ENCODE results near the gene CCDC69. TPM values are rescaled to one million over a fixed set of nuclear protein-coding genes. Genes with fewer than 3 reads are reported as not detected.
A peak's percentile ranks its signal among the peaks of the same experiment; 100 is the strongest.

CCDC69 gene
- total RNA-seq, 2 experiments from 2014 or later = 68.0 to 68.9 TPM

- POLR2A ChIA-PET = interaction anchor here (0.6 to 4.6 kb wide), 20 partner anchors 10 to 522 kb away, joined by 3 to 223 read pairs (median 6); partner anchors contain the start of genes ANXA6, GM2A, RBM22 and TNIP1
These were observed 974 bp downstream of the CCDC69 start for GRCh38 chr5:151222790-151223446.

GRCh38 chr5:151222054-151222789 lies 1.7 kb downstream of the CCDC69 start:
- peak overlapping the region; percentile 94 for H3K27ac Mint-ChIP-seq
- CTCF ChIA-PET = interaction anchor here (3.9 to 5.6 kb wide), 3 partner anchors 9 to 96 kb away, joined by 14 to 33 read pairs (median 22); no protein-coding TSS in a partner anchor
- peak in 2 of 14 experiments; percentile 35 to 51 for DNase-seq
- peaks cover 62% of the 10 kb centered on the region for H3K36me3 Mint-ChIP-seq (ENCODE audit: low read depth)
- POLR2A ChIA-PET = interaction anchor here (0.5 to 4.6 kb wide), 14 partner anchors 9 to 521 kb away, joined by 3 to 223 read pairs (median 8); partner anchors contain the start of genes GM2A and RBM22
- no peaks in the 10 kb centered on the region for H3K9me3 Mint-ChIP-seq
- no peaks in the 10 kb centered on the region for H3K27me3 Mint-ChIP-seq
- peak overlapping the region; percentile 98 for H3K4me3 ChIP-seq (ENCODE audit: low read length)
- H3K36me3 ChIP-seq (ENCODE audit: insufficient read depth, low read length) = peaks cover 37% of the 10 kb centered on the region
- peak overlapping the region; percentile 92 to 94 for H3K27ac ChIP-seq (ENCODE audit: low read depth in 1 of 2, low read length in 2 of 2)
- no peak for TF ChIP-seq CTCF (IDR thresholded peaks at IDR 0.05)
- H3K27me3 ChIP-seq (ENCODE audit: control insufficient read depth in 1 of 2, insufficient read depth in 2 of 2, low read length in 2 of 2) = no peaks in the 10 kb centered on the region
- intact Hi-C loops (cut with DNase I, micrococcal nuclease) = loop anchor here (1.0 to 10.0 kb wide), 2 partner anchors 8 to 553 kb away; partner anchors contain the start of gene G3BP1 (in 1 of the 2)
- no peaks in the 10 kb centered on the region for H3K9me3 ChIP-seq (ENCODE audit: control insufficient read depth in 1 of 2, insufficient read depth in 1 of 2, low read length in 2 of 2)
- H3K4me3 Mint-ChIP-seq = peak overlapping the region; percentile 92
- H3K4me1 Mint-ChIP-seq (ENCODE audit: low read depth) = peaks cover 77% of the 10 kb centered on the region
- peak; percentile 23 for ATAC-seq (ENCODE audit: poor library complexity)
- H3K4me1 ChIP-seq (ENCODE audit: insufficient read depth, low read length) = peaks cover 79% of the 10 kb centered on the region

More at GRCh38 chr5:151222790-151223446, 974 bp downstream of the CCDC69 start:
- no peaks in the 10 kb centered on the region for H3K9me3 Mint-ChIP-seq
- no peaks in the 10 kb centered on the region for H3K9me3 ChIP-seq (ENCODE audit: control insufficient read depth in 1 of 2, insufficient read depth in 1 of 2, low read length in 2 of 2)
- peaks cover 30% of the 10 kb centered on the region for H3K36me3 ChIP-seq (ENCODE audit: insufficient read depth, low read length)
- CTCF ChIA-PET = interaction anchor here (1.1 to 5.6 kb wide), 4 partner anchors 9 to 97 kb away, joined by 3 to 33 read pairs (median 18); no protein-coding TSS in a partner anchor
- intact Hi-C loops (cut with DNase I, micrococcal nuclease) = loop anchor here (1.0 to 10.0 kb wide), 2 partner anchors 9 to 552 kb away; partner anchors contain the start of gene G3BP1 (in 1 of the 2)
- no peaks in the 10 kb centered on the region for H3K27me3 Mint-ChIP-seq
- DNase-seq = peak in 13 of 14 experiments; percentile 22 to 80 (median 52)
- peaks cover 72% of the 10 kb centered on the region for H3K4me1 ChIP-seq (ENCODE audit: insufficient read depth, low read length)
- H3K27me3 ChIP-seq (ENCODE audit: control insufficient read depth in 1 of 2, insufficient read depth in 2 of 2, low read length in 2 of 2) = no peaks in the 10 kb centered on the region
- peak overlapping the region; percentile 92 to 94 for H3K27ac ChIP-seq (ENCODE audit: low read depth in 1 of 2, low read length in 2 of 2)
- H3K4me1 Mint-ChIP-seq (ENCODE audit: low read depth) = peaks cover 70% of the 10 kb centered on the region
- H3K27ac Mint-ChIP-seq = peak overlapping the region; percentile 94
- no peak for TF ChIP-seq CTCF (IDR thresholded peaks at IDR 0.05)
- peak; percentile 57 for ATAC-seq (ENCODE audit: poor library complexity)
- peaks cover 55% of the 10 kb centered on the region for H3K36me3 Mint-ChIP-seq (ENCODE audit: low read depth)
- H3K4me3 Mint-ChIP-seq = peak overlapping the region; percentile 92
- H3K4me3 ChIP-seq (ENCODE audit: low read length) = peak overlapping the region; percentile 98

GRCh38 chr5:151221574-151221973 lies 2.3 kb downstream of the CCDC69 start:
- no peak for TF ChIP-seq CTCF (IDR thresholded peaks at IDR 0.05)
- Mint-ChIP-seq H3K36me3 (ENCODE audit: low read depth) (peaks cover 68% of the 10 kb centered on the region), H3K27me3 (no peaks in the 10 kb centered on the region), H3K9me3 (no peaks in the 10 kb centered on the region), H3K27ac (peak overlapping the region; percentile 94), H3K4me1 (ENCODE audit: low read depth) (peaks cover 84% of the 10 kb centered on the region), H3K4me3 (peak overlapping the region; percentile 92)
- intact Hi-C loops (cut with DNase I, micrococcal nuclease) = loop anchor here in 1 of 2 experiments (10.0 kb wide), 1 partner anchor 553 kb away; the partner anchor contains the start of gene G3BP1
- Histone ChIP-seq H3K36me3 (ENCODE audit: insufficient read depth, low read length) (peaks cover 43% of the 10 kb centered on the region), H3K27me3 (ENCODE audit: control insufficient read depth in 1 of 2, insufficient read depth in 2 of 2, low read length in 2 of 2) (no peaks in the 10 kb centered on the region), H3K9me3 (ENCODE audit: control insufficient read depth in 1 of 2, insufficient read depth in 1 of 2, low read length in 2 of 2) (no peaks in the 10 kb centered on the region), H3K4me1 (ENCODE audit: insufficient read depth, low read length) (peaks cover 85% of the 10 kb centered on the region), H3K27ac (ENCODE audit: low read depth in 1 of 2, low read length in 2 of 2) (peak overlapping the region; percentile 92 to 94), H3K4me3 (ENCODE audit: low read length) (peak overlapping the region; percentile 98)
- ChIA-PET CTCF (interaction anchor here (3.9 to 5.6 kb wide), 3 partner anchors 8 to 95 kb away, joined by 14 to 33 read pairs (median 22); no protein-coding TSS in a partner anchor), POLR2A (interaction anchor here (0.5 to 4.6 kb wide), 9 partner anchors 8 to 80 kb away, joined by 3 to 223 read pairs (median 9); partner anchors contain the start of gene GM2A)
- DNase-seq (peak in 3 of 14 experiments; percentile 28 to 50 (median 34)), ATAC-seq (ENCODE audit: poor library complexity) (no peak)

All from CD4-positive, alpha-beta T cell (primary cell).